WTC11 (cell line): ENCODE results near the gene BTF3. TPM values are rescaled to one million over a fixed set of nuclear protein-coding genes. Genes with fewer than 3 reads are reported as not detected.

Experiments used
- ATAC-seq: fragments of 200-7000 bp; cut with Tn5 transposase; 2 replicates; pipeline ENCODE4 v1.10.0; 2021; ENCODE audit warnings: mild to moderate bottlenecking, moderate library complexity
- CTCF ChIA-PET: fragments of 300-600 bp; sonication (Branson Sonifier 250); formaldehyde crosslinking; loops from one replicate; lab custom pipeline; 2021; ENCODE audit warnings: antibody characterized with exemption; lab: Charles Lee
- POLR2A ChIA-PET: fragments of 350-600 bp; sonication (Branson Sonifier 250); formaldehyde crosslinking; loops from one replicate; lab custom pipeline; 2021; ENCODE audit warnings: antibody characterized with exemption; lab: Charles Lee
- DNase-seq: peaks from one replicate; pipeline ENCODE4 v3.0.0; 2021; ENCODE audit warnings: low spot score
- H3K27ac Mint-ChIP-seq: 2 replicates; pipeline ENCODE4 v1.8.0; 2021; ENCODE audit warnings: mixed read lengths
- H3K27me3 Mint-ChIP-seq: 2 replicates; pipeline ENCODE4 v1.8.0; 2021; ENCODE audit warnings: low read depth, mild to moderate bottlenecking, moderate library complexity, mixed read lengths
- H3K36me3 Mint-ChIP-seq: 2 replicates; pipeline ENCODE4 v1.8.0; 2021; ENCODE audit warnings: mixed read lengths
- H3K4me1 Mint-ChIP-seq: 2 replicates; pipeline ENCODE4 v1.8.0; 2022; ENCODE audit warnings: mixed read lengths
- H3K4me3 Mint-ChIP-seq: 2 replicates; pipeline ENCODE4 v1.8.0; 2021; ENCODE audit warnings: mild to moderate bottlenecking, moderate library complexity, mixed read lengths
- H3K9me3 Mint-ChIP-seq: 2 replicates; pipeline ENCODE4 v1.8.0; 2021; ENCODE audit warnings: mixed read lengths
- CREM ChIP-seq: sonication (generic); formaldehyde crosslinking; IDR thresholded peaks from 2 replicates; pipeline ENCODE4 v1.8.1; 2022; ENCODE audit warnings: mild to moderate bottlenecking, missing genetic modification reagents, moderate library complexity
- FOXP1 ChIP-seq: sonication (generic); formaldehyde crosslinking; IDR thresholded peaks from 2 replicates; pipeline ENCODE4 v1.8.0; 2022; ENCODE audit warnings: missing genetic modification reagents, mild to moderate bottlenecking, moderate library complexity, borderline replicate concordance
- JAZF1 ChIP-seq: fragments of 250-450 bp; sonication (Bioruptor Pico); IDR thresholded peaks from 2 replicates; pipeline ENCODE4 v1.9.0; 2021; ENCODE audit warnings: moderate library complexity, mild to moderate bottlenecking, inconsistent platforms
- KAT7 ChIP-seq: sonication (generic); formaldehyde crosslinking; IDR thresholded peaks from 2 replicates; pipeline ENCODE4 v1.8.1; 2023; ENCODE audit warnings: missing genetic modification reagents, mild to moderate bottlenecking, borderline replicate concordance
- NFATC4 ChIP-seq: fragments of 250-450 bp; sonication (Bioruptor Pico); IDR thresholded peaks from 2 replicates; pipeline ENCODE4 v1.9.0; 2021; ENCODE audit warnings: mild to moderate bottlenecking
- ZNF121 ChIP-seq: sonication (generic); formaldehyde crosslinking; IDR thresholded peaks from 2 replicates; pipeline ENCODE4 v1.8.0; 2023; ENCODE audit warnings: missing genetic modification reagents
- ZNF232 ChIP-seq: sonication (generic); formaldehyde crosslinking; IDR thresholded peaks from 2 replicates; pipeline ENCODE4 v1.8.0; 2022; ENCODE audit warnings: mild to moderate bottlenecking, missing genetic modification reagents
- total RNA-seq: library from RNA; stranded (reverse); gene quantifications from 3 replicates; pipeline ENCODE4 v1.2.3, GENCODE V29; 2021
- TF ChIP-seq, protein P1 (sequence below): sonication (generic); formaldehyde crosslinking; IDR thresholded peaks from 2 replicates; pipeline ENCODE4 v1.8.0; 2022; ENCODE audit warnings: mild to moderate bottlenecking, missing genetic modification reagents
- TF ChIP-seq, protein P2 (sequence below): sonication (generic); formaldehyde crosslinking; IDR thresholded peaks from 2 replicates; pipeline ENCODE4 v1.8.0; 2023; ENCODE audit warnings: missing genetic modification reagents, mild to moderate bottlenecking, borderline replicate concordance
- TF ChIP-seq, protein P3 (sequence below): sonication (generic); formaldehyde crosslinking; IDR thresholded peaks from 2 replicates; pipeline ENCODE4 v1.8.0; 2022; ENCODE audit warnings: mild to moderate bottlenecking, missing genetic modification reagents
- TF ChIP-seq, protein P4 (sequence below): fragments of 250-450 bp; sonication (Bioruptor Pico); IDR thresholded peaks from 2 replicates; pipeline ENCODE4 v1.9.0; 2021; ENCODE audit warnings: moderate library complexity, mild to moderate bottlenecking, inconsistent platforms, borderline replicate concordance
- TF ChIP-seq, protein P5 (sequence below): sonication (generic); formaldehyde crosslinking; IDR thresholded peaks from 2 replicates; pipeline ENCODE4 v1.8.1; 2023; ENCODE audit warnings: mild to moderate bottlenecking, missing genetic modification reagents, moderate library complexity
- TF ChIP-seq, protein P6 (sequence below): sonication (generic); formaldehyde crosslinking; IDR thresholded peaks from 2 replicates; pipeline ENCODE4 v1.8.0; 2023; ENCODE audit warnings: mild to moderate bottlenecking, missing genetic modification reagents

The BTF3 gene
- total RNA-seq, 1 experiment from 2014 or later = 736 TPM

DNA sequence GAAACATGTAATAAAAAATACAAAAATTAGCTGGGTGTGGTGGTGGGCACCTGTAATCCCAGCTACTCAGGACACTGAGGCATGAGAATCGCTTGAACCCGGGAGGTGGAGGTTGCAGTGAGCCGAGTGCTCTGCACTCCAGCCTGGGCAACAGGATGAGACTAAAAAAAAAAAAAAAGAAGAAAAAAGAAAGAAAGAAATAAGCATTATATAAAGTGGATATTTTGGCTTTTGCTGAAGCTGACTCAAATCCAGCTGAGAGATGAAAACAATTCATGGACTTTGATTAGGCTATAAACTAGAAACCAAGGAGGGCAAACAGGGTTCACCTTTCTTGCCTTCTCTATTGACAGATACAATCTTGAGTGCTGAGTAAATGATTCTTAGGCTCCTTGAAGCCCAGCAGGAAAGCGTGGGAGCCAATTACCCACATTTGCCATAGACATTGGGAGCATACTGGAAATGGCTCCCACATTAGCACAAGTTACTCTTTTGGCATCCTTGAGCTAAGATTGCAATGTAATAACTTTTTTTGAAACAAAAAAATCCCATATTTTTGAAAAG lies 2.4 kb upstream of the BTF3 start:
- peaks cover 52% of the 10 kb centered on the region for H3K4me1 Mint-ChIP-seq
- CTCF ChIA-PET = interaction anchor here (1.0 to 1.8 kb wide), 3 partner anchors 9 to 44 kb away, joined by 4 to 10 read pairs (median 4); no protein-coding TSS in a partner anchor
- H3K27me3 Mint-ChIP-seq = no peaks in the 10 kb centered on the region; the same call in 1 of the 2 replicates
- peaks cover 17% of the 10 kb centered on the region for H3K36me3 Mint-ChIP-seq
- no peak for TF ChIP-seq ZNF121 (CRISPR knock-in tag)
- TF ChIP-seq, all 79 proteins: peak for 0
- POLR2A ChIA-PET = no interaction called here
- DNase-seq (no peak), ATAC-seq (no peak)
- H3K9me3 Mint-ChIP-seq = no peaks in the 10 kb centered on the region
- H3K4me3 Mint-ChIP-seq = no peak overlapping the region
- H3K27ac Mint-ChIP-seq = no peak overlapping the region

DNA sequence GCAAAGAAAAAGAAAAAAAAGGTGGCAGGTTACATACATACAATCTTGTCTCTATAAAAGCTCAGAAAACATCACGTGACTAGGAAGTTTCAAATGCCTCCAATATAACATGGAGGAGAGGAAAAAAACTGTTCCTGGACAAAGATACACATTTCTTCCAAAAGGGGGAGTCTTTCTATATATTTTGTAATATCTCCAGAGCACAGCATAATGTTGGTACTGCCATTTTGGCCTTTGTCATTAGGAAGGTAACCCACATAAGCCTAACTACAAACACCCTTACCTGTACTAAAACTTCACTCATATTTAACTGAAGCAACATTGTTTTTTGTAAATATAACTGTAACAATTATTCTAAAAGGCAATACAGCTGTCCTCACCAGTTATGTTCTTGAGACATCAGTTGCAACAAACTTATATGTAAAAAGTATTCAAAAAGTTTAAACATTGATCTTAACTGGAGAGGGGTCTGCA lies 1.2 kb upstream of the BTF3 start:
- TF ChIP-seq FOXP1 (CRISPR knock-in tag) (no peak), NFATC4 (no peak), ZNF232 (CRISPR knock-in tag) (no peak), CREM (CRISPR knock-in tag) (no peak), KAT7 (CRISPR knock-in tag) (no peak), JAZF1 (CRISPR knock-in tag) (no peak)
- TF ChIP-seq, protein P1, sequence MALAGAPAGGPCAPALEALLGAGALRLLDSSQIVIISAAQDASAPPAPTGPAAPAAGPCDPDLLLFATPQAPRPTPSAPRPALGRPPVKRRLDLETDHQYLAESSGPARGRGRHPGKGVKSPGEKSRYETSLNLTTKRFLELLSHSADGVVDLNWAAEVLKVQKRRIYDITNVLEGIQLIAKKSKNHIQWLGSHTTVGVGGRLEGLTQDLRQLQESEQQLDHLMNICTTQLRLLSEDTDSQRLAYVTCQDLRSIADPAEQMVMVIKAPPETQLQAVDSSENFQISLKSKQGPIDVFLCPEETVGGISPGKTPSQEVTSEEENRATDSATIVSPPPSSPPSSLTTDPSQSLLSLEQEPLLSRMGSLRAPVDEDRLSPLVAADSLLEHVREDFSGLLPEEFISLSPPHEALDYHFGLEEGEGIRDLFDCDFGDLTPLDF (CRISPR knock-in tag) = no peak
- TF ChIP-seq, protein P2, sequence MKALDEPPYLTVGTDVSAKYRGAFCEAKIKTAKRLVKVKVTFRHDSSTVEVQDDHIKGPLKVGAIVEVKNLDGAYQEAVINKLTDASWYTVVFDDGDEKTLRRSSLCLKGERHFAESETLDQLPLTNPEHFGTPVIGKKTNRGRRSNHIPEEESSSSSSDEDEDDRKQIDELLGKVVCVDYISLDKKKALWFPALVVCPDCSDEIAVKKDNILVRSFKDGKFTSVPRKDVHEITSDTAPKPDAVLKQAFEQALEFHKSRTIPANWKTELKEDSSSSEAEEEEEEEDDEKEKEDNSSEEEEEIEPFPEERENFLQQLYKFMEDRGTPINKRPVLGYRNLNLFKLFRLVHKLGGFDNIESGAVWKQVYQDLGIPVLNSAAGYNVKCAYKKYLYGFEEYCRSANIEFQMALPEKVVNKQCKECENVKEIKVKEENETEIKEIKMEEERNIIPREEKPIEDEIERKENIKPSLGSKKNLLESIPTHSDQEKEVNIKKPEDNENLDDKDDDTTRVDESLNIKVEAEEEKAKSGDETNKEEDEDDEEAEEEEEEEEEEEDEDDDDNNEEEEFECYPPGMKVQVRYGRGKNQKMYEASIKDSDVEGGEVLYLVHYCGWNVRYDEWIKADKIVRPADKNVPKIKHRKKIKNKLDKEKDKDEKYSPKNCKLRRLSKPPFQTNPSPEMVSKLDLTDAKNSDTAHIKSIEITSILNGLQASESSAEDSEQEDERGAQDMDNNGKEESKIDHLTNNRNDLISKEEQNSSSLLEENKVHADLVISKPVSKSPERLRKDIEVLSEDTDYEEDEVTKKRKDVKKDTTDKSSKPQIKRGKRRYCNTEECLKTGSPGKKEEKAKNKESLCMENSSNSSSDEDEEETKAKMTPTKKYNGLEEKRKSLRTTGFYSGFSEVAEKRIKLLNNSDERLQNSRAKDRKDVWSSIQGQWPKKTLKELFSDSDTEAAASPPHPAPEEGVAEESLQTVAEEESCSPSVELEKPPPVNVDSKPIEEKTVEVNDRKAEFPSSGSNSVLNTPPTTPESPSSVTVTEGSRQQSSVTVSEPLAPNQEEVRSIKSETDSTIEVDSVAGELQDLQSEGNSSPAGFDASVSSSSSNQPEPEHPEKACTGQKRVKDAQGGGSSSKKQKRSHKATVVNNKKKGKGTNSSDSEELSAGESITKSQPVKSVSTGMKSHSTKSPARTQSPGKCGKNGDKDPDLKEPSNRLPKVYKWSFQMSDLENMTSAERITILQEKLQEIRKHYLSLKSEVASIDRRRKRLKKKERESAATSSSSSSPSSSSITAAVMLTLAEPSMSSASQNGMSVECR (CRISPR knock-in tag) = no peak
- TF ChIP-seq, protein P3, sequence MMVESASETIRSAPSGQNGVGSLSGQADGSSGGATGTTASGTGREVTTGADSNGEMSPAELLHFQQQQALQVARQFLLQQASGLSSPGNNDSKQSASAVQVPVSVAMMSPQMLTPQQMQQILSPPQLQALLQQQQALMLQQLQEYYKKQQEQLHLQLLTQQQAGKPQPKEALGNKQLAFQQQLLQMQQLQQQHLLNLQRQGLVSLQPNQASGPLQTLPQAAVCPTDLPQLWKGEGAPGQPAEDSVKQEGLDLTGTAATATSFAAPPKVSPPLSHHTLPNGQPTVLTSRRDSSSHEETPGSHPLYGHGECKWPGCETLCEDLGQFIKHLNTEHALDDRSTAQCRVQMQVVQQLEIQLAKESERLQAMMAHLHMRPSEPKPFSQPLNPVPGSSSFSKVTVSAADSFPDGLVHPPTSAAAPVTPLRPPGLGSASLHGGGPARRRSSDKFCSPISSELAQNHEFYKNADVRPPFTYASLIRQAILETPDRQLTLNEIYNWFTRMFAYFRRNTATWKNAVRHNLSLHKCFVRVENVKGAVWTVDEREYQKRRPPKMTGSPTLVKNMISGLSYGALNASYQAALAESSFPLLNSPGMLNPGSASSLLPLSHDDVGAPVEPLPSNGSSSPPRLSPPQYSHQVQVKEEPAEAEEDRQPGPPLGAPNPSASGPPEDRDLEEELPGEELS (CRISPR knock-in tag) = no peak
- TF ChIP-seq, protein P4, sequence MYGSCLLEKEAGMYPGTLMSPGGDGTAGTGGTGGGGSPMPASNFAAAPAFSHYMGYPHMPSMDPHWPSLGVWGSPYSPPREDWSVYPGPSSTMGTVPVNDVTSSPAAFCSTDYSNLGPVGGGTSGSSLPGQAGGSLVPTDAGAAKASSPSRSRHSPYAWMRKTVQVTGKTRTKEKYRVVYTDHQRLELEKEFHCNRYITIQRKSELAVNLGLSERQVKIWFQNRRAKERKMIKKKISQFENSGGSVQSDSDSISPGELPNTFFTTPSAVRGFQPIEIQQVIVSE (CRISPR knock-in tag) = no peak
- TF ChIP-seq, protein P5, sequence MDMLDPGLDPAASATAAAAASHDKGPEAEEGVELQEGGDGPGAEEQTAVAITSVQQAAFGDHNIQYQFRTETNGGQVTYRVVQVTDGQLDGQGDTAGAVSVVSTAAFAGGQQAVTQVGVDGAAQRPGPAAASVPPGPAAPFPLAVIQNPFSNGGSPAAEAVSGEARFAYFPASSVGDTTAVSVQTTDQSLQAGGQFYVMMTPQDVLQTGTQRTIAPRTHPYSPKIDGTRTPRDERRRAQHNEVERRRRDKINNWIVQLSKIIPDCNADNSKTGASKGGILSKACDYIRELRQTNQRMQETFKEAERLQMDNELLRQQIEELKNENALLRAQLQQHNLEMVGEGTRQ = no peak
- TF ChIP-seq, protein P6, sequence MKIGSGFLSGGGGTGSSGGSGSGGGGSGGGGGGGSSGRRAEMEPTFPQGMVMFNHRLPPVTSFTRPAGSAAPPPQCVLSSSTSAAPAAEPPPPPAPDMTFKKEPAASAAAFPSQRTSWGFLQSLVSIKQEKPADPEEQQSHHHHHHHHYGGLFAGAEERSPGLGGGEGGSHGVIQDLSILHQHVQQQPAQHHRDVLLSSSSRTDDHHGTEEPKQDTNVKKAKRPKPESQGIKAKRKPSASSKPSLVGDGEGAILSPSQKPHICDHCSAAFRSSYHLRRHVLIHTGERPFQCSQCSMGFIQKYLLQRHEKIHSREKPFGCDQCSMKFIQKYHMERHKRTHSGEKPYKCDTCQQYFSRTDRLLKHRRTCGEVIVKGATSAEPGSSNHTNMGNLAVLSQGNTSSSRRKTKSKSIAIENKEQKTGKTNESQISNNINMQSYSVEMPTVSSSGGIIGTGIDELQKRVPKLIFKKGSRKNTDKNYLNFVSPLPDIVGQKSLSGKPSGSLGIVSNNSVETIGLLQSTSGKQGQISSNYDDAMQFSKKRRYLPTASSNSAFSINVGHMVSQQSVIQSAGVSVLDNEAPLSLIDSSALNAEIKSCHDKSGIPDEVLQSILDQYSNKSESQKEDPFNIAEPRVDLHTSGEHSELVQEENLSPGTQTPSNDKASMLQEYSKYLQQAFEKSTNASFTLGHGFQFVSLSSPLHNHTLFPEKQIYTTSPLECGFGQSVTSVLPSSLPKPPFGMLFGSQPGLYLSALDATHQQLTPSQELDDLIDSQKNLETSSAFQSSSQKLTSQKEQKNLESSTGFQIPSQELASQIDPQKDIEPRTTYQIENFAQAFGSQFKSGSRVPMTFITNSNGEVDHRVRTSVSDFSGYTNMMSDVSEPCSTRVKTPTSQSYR (CRISPR knock-in tag) = no peak
- Mint-ChIP-seq H3K36me3 (peaks cover 28% of the 10 kb centered on the region), H3K27ac (peak overlapping the region; percentile 89), H3K4me3 (peak overlapping the region; percentile 91), H3K4me1 (peaks cover 52% of the 10 kb centered on the region), H3K27me3 (no peaks in the 10 kb centered on the region; the same call in 1 of the 2 replicates), H3K9me3 (no peaks in the 10 kb centered on the region)
- ATAC-seq (no peak), DNase-seq (no peak)
- CTCF ChIA-PET = interaction anchor here (0.7 to 1.8 kb wide), 5 partner anchors 10 to 326 kb away, joined by 3 to 10 read pairs (median 3); no protein-coding TSS in a partner anchor
- POLR2A ChIA-PET = no interaction called here
